ENCODE results near the gene POC5. TPM values are rescaled to one million over a fixed set of nuclear protein-coding genes. Genes with fewer than 3 reads are reported as not detected.

POC5 gene
- total and polyA plus RNA-seq, 2 of the 4 experiments (the other 2 are of a cell fraction): 6.6 to 12.9 TPM

DNA sequence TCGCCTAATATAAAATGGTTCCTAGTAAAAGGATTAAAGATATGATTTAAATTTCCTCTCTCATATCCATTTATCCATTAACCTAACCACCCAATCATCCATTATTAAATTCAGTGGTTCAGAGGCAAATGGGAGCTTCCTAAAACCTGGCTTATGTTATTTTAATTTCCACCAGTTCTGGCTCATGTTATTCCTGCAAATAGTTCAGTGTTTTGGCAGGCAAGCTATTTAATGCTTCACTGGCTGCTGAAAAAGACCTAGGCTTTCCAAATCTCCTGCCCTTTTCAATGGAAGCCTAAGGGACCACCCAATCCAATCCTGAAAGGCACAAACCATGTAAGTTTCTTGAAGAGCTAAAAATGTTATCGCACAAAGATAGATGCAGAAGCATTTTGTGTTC lies 52.3 kb downstream of the POC5 start:
- H4K20me1 ChIP-seq (ENCODE audit: insufficient read depth, low read length): no peaks in the 10 kb centered on the region
- no peak overlapping the region for H2BK20ac ChIP-seq (ENCODE audit: low read depth, low read length)
- no peak overlapping the region for H3K4ac ChIP-seq (ENCODE audit: low read depth, low read length)
- no peak overlapping the region for H3K4me2 ChIP-seq (ENCODE audit: low read depth, low read length)
- H3K9ac ChIP-seq (ENCODE audit: low read depth, low read length): no peak overlapping the region
- H3K27me3 ChIP-seq (ENCODE audit: control insufficient read depth, insufficient read depth, low read length): no peaks in the 10 kb centered on the region
- CTCF ChIA-PET: interaction anchor here (1.1 to 1.7 kb wide), 3 partner anchors 9 to 263 kb away, joined by 3 to 4 read pairs (median 3); no protein-coding TSS in a partner anchor
- dilution Hi-C loops (cut with HindIII; ENCODE audit: low sequenced_read_pairs, unreplicated experiment) (no loop called here), intact Hi-C loops (cut with micrococcal nuclease) (no loop called here), in situ Hi-C loops (cut with MboI; ENCODE audit: low sequenced_read_pairs) (no loop called here)
- H2BK15ac ChIP-seq (ENCODE audit: low read depth, low read length): no peak overlapping the region
- no peak overlapping the region for H3K14ac ChIP-seq (replicated peaks; ENCODE audit: low read depth, low read length)
- BruUV-seq (replicated peaks): no TSS peak
- no peak overlapping the region for H2AK9ac ChIP-seq (replicated peaks; ENCODE audit: low read depth, low read length, poor library complexity)
- no peak overlapping the region for H2BK5ac ChIP-seq (ENCODE audit: low read depth, low read length, poor library complexity, severe bottlenecking)
- POLR2A ChIA-PET (ENCODE audit: unreplicated experiment): no interaction called here
- H4K91ac ChIP-seq (ENCODE audit: insufficient read depth, low read depth, low read length): no peak overlapping the region
- no peaks in the 10 kb centered on the region for H3K4me1 ChIP-seq (ENCODE audit: control insufficient read depth, insufficient read depth, low read length)
- no peak overlapping the region for H3K18ac ChIP-seq (ENCODE audit: low read depth, low read length)
- H3K4me3 ChIP-seq (ENCODE audit: insufficient read depth, low read depth, low read length): no peak overlapping the region
- DNase-seq (no peak), ATAC-seq (ENCODE audit: low read depth) (no peak)
- H3K9me1 ChIP-seq (ENCODE audit: insufficient read depth, low read length): no peaks in the 10 kb centered on the region
- no peak overlapping the region for H3K56ac ChIP-seq (ENCODE audit: extremely low read depth, insufficient read depth, low read length)
- WGBS, 2 experiments (ENCODE audit: extremely low coverage in 2 of 2, insufficient read length in 1 of 2): no CpG with 5 or more reads among the region's 2 CpGs
- no peak overlapping the region for H3K23ac ChIP-seq (ENCODE audit: low read depth, low read length)
- no peak overlapping the region for H4K8ac ChIP-seq (ENCODE audit: low read depth in 2 of 2, low read length in 2 of 2)
- TF ChIP-seq RCOR1 (IDR thresholded peaks at IDR 0.05; ENCODE audit: insufficient replicate concordance, low read length): no peak
- no peaks in the 10 kb centered on the region for H3K36me3 ChIP-seq (ENCODE audit: control insufficient read depth, insufficient read depth, low read length)
- no peak overlapping the region for H2AK5ac ChIP-seq (ENCODE audit: low read depth, low read length)
- H3K27ac ChIP-seq (ENCODE audit: insufficient read depth, low read length): no peak overlapping the region
- no peaks in the 10 kb centered on the region for H3K9me3 ChIP-seq (ENCODE audit: control insufficient read depth, insufficient read depth, low read length)
- no peak overlapping the region for H4K5ac ChIP-seq (ENCODE audit: low read depth, low read length)
- H2AFZ ChIP-seq (replicated peaks; ENCODE audit: low read length, poor library complexity): no peak overlapping the region
- H2BK120ac ChIP-seq (ENCODE audit: low read depth, low read length): no peak overlapping the region
- H3K79me1 ChIP-seq (ENCODE audit: low read depth in 1 of 2, low read length in 2 of 2): no peaks in the 10 kb centered on the region

All from IMR-90 (cell line).